ENCODE results near the gene TMEM80.
"Not testable (repeated sequence)": the region's sequence is repeated elsewhere in the genome, so short reads cannot be mapped to it uniquely, and the experiment has no call there.

Gene TMEM80

GRCh38 chr11:729492-730074, 34.0 kb downstream of the TMEM80 start:
- no peak overlapping the region for H3K4me3 ChIP-seq (ENCODE audit: low read depth, low read length)
- in situ Hi-C loops (cut with HindIII; ENCODE audit: low sequenced_read_pairs), result no loop called here
- TF ChIP-seq CTCF (IDR thresholded peaks at IDR 0.05; ENCODE audit: low read depth, low read length), result no peak
- DNase-seq (ENCODE audit: low read depth, low spot score), result no peak

- no peak overlapping the region for H3K4me3 ChIP-seq (ENCODE audit: low read depth, low read length)
- no peak for DNase-seq (ENCODE audit: low read depth, low spot score)
- in situ Hi-C loops (cut with HindIII; ENCODE audit: low sequenced_read_pairs), result no loop called here
- no peak for TF ChIP-seq CTCF (IDR thresholded peaks at IDR 0.05; ENCODE audit: low read depth, low read length)
Observed at GRCh38 chr11:733072-733471, 37.5 kb downstream of the TMEM80 start.

GRCh38 chr11:734541-734940, 38.9 kb downstream of the TMEM80 start:
- H3K4me3 ChIP-seq (ENCODE audit: low read depth, low read length); in situ Hi-C loops (cut with HindIII; ENCODE audit: low sequenced_read_pairs); DNase-seq (ENCODE audit: low read depth, low spot score): not testable (repeated sequence)

GRCh38 chr11:737366-737765, 41.8 kb downstream of the TMEM80 start:
- no peak for TF ChIP-seq CTCF (IDR thresholded peaks at IDR 0.05; ENCODE audit: low read depth, low read length)
- no peak for DNase-seq (ENCODE audit: low read depth, low spot score)
- H3K4me3 ChIP-seq (ENCODE audit: low read depth, low read length), result no peak overlapping the region
- in situ Hi-C loops (cut with HindIII; ENCODE audit: low sequenced_read_pairs), result no loop called here

- in situ Hi-C loops (cut with HindIII; ENCODE audit: low sequenced_read_pairs); DNase-seq (ENCODE audit: low read depth, low spot score); H3K4me3 ChIP-seq (ENCODE audit: low read depth, low read length): not testable (repeated sequence)
Observed at GRCh38 chr11:737899-738298, 42.3 kb downstream of the TMEM80 start.

- no peak overlapping the region for H3K4me3 ChIP-seq (ENCODE audit: low read depth, low read length)
- TF ChIP-seq CTCF (IDR thresholded peaks at IDR 0.05; ENCODE audit: low read depth, low read length), result no peak
- in situ Hi-C loops (cut with HindIII; ENCODE audit: low sequenced_read_pairs), result no loop called here
- DNase-seq (ENCODE audit: low read depth, low spot score), result no peak
Observed at GRCh38 chr11:742156-742546, 46.5 kb downstream of the TMEM80 start.

GRCh38 chr11:742571-743201, 47.1 kb downstream of the TMEM80 start:
- TF ChIP-seq CTCF (IDR thresholded peaks at IDR 0.05; ENCODE audit: low read depth, low read length), result no peak
- in situ Hi-C loops (cut with HindIII; ENCODE audit: low sequenced_read_pairs), result no loop called here
- no peak for DNase-seq (ENCODE audit: low read depth, low spot score)
- H3K4me3 ChIP-seq (ENCODE audit: low read depth, low read length), result no peak overlapping the region

- TF ChIP-seq CTCF (IDR thresholded peaks at IDR 0.05; ENCODE audit: low read depth, low read length), result no peak
- in situ Hi-C loops (cut with HindIII; ENCODE audit: low sequenced_read_pairs), result no loop called here
- no peak for DNase-seq (ENCODE audit: low read depth, low spot score)
- no peak overlapping the region for H3K4me3 ChIP-seq (ENCODE audit: low read depth, low read length)
Observed at GRCh38 chr11:745428-745827, 49.8 kb downstream of the TMEM80 start.

All from astrocyte of the spinal cord (primary cell).